IPS-NIHi7 (cell line): Measurements from ENCODE around the gene CFAP119.

Source experiments
- DNase-seq: peaks from one replicate; pipeline ENCODE4 v3.0.0; 2012; ENCODE audit warnings: mixed read lengths; ENCODE audit errors: extremely low spot score

Gene CFAP119

DNA sequence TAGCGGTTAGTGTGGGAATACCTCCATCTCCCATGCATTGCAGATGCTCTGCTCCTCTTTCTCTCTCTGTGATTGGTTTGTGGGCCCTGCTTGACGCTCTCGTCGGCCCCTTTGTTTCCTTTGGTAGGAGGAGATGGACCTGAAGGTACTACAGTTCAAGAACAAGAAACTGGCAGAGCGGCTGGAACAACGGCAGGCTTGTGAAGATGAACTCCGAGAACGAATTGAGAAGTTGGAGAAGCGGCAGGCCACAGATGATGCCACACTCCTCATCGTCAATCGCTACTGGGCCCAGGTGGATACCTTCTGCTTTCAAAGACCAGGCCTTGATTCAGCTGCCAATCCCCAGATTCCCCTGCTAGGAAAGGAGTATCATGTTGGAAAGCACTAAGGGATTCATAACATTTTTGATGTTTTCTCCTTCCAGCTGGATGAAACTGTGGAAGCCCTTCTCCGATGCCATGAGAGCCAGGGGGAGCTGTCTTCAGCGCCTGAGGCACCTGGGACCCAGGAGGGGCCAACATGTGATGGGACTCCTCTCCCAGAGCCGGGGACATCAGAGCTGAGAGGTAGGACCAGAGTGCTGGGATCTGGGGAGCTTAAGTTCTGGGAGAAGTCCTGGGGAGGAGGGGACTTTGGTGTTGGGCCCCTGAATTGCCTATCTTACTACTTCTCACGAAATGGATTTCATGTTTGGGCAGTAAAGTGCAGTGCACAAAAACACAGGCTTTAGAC, 1.3 kb upstream of the CFAP119 start:
- DNase-seq: no peak

DNA sequence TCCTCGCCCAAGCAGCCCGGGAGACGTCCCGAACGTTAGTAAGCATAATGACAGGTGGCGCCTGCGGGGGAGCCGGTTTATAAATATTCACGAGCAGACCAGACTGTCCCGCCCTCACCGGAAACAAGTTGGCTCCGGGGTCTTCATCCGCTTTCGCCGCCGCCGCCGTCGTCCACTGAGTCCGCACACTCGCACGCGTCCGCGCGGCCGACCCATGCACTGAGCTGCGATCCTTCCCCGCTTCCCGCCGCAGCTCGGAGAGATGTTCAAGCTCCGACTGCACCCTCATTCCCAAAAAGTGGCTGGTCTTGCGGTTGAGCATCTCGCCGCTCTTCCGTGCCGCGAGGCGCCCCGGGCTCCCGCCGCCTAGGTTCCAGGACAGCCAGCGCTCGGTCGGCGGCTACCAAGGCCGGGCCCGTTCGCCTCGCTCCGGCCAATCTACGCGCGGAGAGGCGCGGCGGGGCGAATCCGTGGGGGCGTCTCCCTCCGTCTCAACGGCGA, 385 bp downstream of the CFAP119 start:
- DNase-seq: peak; percentile 38

DNA sequence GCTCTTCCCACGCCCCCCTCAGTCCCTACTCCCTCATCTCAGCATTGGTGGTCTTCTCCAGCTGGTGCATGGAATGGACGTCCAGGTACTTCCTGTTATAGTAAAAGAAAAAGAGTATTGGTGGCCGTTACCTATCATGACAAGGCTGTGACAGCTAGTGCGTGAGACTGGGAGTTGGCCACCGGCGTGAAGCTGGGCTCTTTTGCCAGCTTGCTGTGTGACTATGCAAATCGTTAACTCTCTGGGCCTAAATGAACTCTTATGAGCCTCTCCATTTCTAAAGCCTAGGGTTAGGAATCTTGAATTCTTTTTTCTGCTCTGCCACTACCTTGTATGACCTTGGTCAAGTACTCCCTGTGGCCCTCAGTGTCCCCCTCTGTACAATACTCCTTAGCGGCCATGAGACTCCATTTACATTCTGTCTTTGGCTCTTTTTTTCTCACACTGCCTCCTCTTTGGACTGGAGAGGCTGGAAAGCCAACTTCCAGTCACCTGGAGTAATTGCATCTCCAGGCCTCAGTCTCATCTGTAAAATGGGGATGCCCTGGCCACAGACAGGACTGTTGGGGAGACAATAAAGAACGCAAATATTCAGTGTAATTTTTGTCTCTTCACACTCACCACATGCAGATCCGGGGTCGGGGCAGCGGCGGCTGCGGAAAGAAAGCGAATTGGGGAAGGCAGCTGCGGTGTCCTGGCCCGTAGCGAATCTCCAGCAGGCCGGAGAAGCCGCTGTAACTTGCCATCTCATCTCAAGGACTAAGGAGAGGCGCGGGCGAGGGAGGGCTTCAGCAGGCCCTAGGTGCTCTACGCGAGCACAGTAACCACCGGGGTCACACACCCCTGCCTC, 1.1 kb downstream of the CFAP119 start:
- DNase-seq: no peak

GRCh38 chr16:30760001-30760559, 1.8 kb downstream of the CFAP119 start:
- DNase-seq: no peak

DNA sequence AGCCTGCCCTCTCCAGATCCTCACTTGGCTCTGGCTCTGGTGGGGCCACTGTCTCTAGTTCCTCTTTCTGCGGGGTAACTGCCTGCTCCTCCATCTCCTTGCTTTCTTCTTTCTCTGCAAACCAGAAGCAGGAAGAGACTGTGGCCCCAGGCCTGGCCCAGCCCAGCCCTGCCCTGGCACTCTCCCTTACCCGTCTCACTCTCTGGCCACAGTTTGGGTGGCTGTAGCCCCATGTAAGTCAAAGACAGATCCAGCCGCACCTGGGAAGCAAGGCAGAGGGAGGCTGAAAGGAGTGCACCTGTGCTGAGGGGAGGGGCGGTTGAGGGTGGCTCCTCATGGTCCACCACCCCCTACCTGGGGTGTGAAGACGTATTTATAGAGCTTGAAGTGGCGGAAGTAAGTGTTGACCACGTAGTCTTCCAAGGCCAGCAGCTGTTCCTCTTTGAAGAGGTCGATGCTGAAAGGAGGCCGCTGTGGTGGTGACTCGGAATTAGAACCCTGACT, 2.8 kb downstream of the CFAP119 start:
- DNase-seq: no peak

DNA sequence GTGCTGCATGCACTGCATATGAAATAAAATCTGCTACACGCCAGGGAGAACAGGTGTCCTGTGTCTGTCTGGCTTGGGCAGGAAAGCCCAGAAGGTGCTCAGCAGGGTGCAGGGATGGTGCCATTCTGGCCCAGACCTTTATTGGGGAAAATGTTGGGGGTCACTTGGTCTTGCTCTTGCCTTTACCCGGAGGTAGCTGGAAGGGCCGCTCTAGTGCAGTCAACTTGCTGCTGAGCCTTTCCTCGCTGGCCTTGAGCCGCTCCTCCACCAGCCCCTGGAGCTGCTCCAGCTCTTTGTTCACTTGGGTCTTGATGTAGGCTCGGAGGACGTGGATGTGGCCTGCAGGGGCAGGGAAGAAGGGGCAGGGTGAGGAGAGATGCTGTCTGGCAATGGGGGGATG, 4.5 kb downstream of the CFAP119 start:
- no peak for DNase-seq

- DNase-seq: no peak
Measured at GRCh38 chr16:30756781-30757100, 5.1 kb downstream of the CFAP119 start.

- DNase-seq: no peak
Measured at GRCh38 chr16:30755955-30756780, 5.7 kb downstream of the CFAP119 start.

GRCh38 chr16:30753596-30753995, 8.3 kb downstream of the CFAP119 start:
- no peak for DNase-seq

GRCh38 chr16:30750876-30751465, 10.9 kb downstream of the CFAP119 start:
- no peak for DNase-seq

GRCh38 chr16:30750201-30750600, 11.7 kb downstream of the CFAP119 start:
- DNase-seq: no peak

DNA sequence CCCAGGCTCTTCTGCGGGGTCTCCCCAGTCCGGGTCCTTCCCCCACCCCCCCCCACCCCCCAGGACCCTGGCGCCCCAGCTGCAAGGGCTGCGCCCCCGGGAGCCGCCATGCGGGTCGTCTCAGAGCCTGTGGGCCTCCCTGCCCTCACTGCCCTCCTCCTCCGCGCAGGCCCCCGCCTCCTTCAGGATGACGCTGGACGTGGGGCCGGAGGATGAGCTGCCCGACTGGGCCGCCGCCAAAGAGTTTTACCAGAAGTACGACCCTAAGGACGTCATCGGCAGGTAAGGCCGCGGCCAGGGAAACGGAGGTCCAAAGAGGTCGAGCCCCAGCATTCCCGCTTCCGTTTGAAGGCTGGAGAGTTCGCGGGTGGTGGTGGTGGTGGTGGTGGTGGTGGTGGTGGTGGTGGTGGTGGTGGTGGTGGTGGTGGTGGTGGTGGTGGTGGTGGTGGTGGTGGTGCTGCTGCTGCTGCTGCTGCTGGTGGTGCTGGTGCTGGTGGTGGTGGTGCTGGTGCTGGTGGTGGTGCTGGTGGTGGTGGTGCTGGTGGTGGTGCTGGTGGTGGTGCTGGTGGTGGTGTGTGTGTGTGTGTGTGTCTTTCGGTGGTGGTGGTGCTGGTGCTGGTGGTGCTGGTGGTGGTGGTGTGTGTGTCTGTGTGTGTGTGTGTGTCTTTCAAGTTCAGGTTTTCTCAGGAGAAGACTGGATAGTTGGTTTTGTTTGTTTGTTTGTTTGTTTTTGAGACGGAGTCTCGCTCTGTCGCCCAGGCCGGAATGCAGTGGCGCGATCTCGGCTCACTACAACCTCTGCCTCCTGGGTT, 13.0 kb downstream of the CFAP119 start:
- DNase-seq: peak; percentile 66

GRCh38 chr16:30747799-30748633, 13.8 kb downstream of the CFAP119 start, which contains the start of gene PHKG2:
TSS of gene PHKG2 (plus strand) at chr16:30748425. CDS start at chr16:30748821, 396 bp downstream.
- peak; percentile 99 for DNase-seq

DNA sequence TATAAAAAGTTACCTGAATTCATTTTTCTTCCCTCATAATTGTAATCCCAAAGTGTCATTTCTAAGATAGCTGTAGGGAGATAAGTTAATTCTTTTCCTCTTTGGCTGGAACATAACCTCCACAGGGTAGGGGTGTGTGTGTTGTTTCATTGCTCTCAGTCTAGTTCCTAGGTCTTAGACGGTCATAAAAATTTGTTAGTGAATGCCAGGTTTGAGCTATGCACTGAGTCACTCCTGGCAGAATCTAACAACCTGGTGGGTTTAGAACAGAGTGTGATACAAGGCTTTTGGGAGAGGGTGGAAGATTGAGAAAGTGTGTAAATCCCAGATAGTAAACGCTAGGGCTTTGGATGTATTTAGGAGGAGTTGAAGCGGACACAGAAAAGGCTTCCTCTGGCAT, 14.5 kb downstream of the CFAP119 start:
- no peak for DNase-seq

GRCh38 chr16:30746638-30747175, 15.2 kb downstream of the CFAP119 start:
- no peak for DNase-seq

DNA sequence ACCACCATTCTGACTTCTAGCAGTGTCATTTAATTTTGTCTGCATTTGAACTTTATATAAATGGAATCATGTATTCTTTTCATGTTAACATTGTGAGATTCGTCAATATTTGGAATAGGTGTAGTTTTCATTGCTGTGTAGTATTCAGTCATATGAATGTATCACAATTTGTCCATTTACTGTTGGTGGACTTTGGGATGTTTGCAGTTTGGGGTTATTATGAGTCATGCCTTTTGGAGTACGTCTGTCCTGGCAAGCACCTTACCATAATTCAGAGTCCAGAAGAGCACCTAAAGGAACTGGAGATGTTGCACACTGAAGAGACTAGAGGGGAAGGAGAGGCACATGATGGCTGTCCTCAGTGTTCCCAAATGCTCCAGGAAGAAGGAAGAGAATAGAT, 16.8 kb downstream of the CFAP119 start:
- DNase-seq: no peak

DNA sequence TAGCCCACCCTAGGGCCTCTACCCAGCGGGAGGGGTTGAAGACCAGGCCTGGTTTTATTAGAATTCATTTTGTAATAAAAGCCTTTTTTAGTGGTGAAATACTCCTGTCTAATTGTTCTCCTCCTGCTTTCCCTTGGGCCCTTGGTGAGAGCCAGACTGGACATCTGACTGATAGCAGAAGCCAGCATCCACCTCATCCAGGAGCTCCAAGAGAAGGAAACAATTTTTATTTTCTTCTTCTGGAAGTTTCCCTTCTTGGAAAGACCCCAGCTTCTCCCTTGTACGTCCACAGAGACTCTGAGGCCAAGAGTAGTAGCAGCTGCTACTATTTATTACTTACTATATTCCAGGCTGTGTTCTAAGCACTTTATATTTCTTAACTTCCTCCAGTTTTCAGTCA, 17.7 kb downstream of the CFAP119 start:
- no peak for DNase-seq

GRCh38 chr16:30743716-30744115, 18.1 kb downstream of the CFAP119 start:
- DNase-seq: no peak

- DNase-seq: peak; percentile 50
Measured at GRCh38 chr16:30741461-30741914, 20.4 kb downstream of the CFAP119 start.
